WTC11 (cell line): Measurements from ENCODE around the gene FERMT3. TPM values are rescaled to one million over a fixed set of nuclear protein-coding genes. Genes with fewer than 3 reads are reported as not detected.
A peak's percentile ranks its signal among the peaks of the same experiment; 100 is the strongest.

Source experiments
- ATAC-seq: fragments of 200-7000 bp; cut with Tn5 transposase; 2 replicates; pipeline ENCODE4 v1.10.0; 2021; ENCODE audit warnings: mild to moderate bottlenecking, moderate library complexity
- CTCF ChIA-PET: fragments of 300-600 bp; sonication (Branson Sonifier 250); formaldehyde crosslinking; loops from one replicate; lab custom pipeline; 2021; ENCODE audit warnings: antibody characterized with exemption; lab: Charles Lee
- POLR2A ChIA-PET: fragments of 350-600 bp; sonication (Branson Sonifier 250); formaldehyde crosslinking; loops from one replicate; lab custom pipeline; 2021; ENCODE audit warnings: antibody characterized with exemption; lab: Charles Lee
- DNase-seq: peaks from one replicate; pipeline ENCODE4 v3.0.0; 2021; ENCODE audit warnings: low spot score
- H3K27ac Mint-ChIP-seq: 2 replicates; pipeline ENCODE4 v1.8.0; 2021; ENCODE audit warnings: mixed read lengths
- H3K27me3 Mint-ChIP-seq: 2 replicates; pipeline ENCODE4 v1.8.0; 2021; ENCODE audit warnings: low read depth, mild to moderate bottlenecking, moderate library complexity, mixed read lengths
- H3K36me3 Mint-ChIP-seq: 2 replicates; pipeline ENCODE4 v1.8.0; 2021; ENCODE audit warnings: mixed read lengths
- H3K4me1 Mint-ChIP-seq: 2 replicates; pipeline ENCODE4 v1.8.0; 2022; ENCODE audit warnings: mixed read lengths
- H3K4me3 Mint-ChIP-seq: 2 replicates; pipeline ENCODE4 v1.8.0; 2021; ENCODE audit warnings: mild to moderate bottlenecking, moderate library complexity, mixed read lengths
- H3K9me3 Mint-ChIP-seq: 2 replicates; pipeline ENCODE4 v1.8.0; 2021; ENCODE audit warnings: mixed read lengths
- ATF6 ChIP-seq: sonication (generic); formaldehyde crosslinking; IDR thresholded peaks from 2 replicates; pipeline ENCODE4 v1.8.1; 2023; ENCODE audit warnings: mild to moderate bottlenecking, missing genetic modification reagents
- E2F4 ChIP-seq: sonication (generic); formaldehyde crosslinking; IDR thresholded peaks from 2 replicates; pipeline ENCODE4 v1.8.1; 2022; ENCODE audit warnings: low read depth, mild to moderate bottlenecking, moderate library complexity, missing genetic modification reagents, borderline replicate concordance
- EMX1 ChIP-seq: fragments of 250-450 bp; sonication (Bioruptor Pico); IDR thresholded peaks from 2 replicates; pipeline ENCODE4 v1.8.0; 2021; ENCODE audit warnings: mild to moderate bottlenecking
- ETV6 ChIP-seq: sonication (generic); formaldehyde crosslinking; IDR thresholded peaks from 2 replicates; pipeline ENCODE4 v1.8.1; 2022; ENCODE audit warnings: mild to moderate bottlenecking, missing genetic modification reagents
- FOXP1 ChIP-seq: sonication (generic); formaldehyde crosslinking; IDR thresholded peaks from 2 replicates; pipeline ENCODE4 v1.8.0; 2022; ENCODE audit warnings: missing genetic modification reagents, mild to moderate bottlenecking, moderate library complexity, borderline replicate concordance
- MYBL2 ChIP-seq: sonication (generic); formaldehyde crosslinking; IDR thresholded peaks from 2 replicates; pipeline ENCODE4 v1.8.1; 2023; ENCODE audit warnings: mild to moderate bottlenecking, moderate library complexity, missing genetic modification reagents
- NFE2L1 ChIP-seq: sonication (generic); formaldehyde crosslinking; IDR thresholded peaks from 2 replicates; pipeline ENCODE4 v1.8.1; 2023; ENCODE audit warnings: missing genetic modification reagents
- NFYB ChIP-seq: sonication (generic); formaldehyde crosslinking; conservative IDR thresholded peaks from 2 replicates; pipeline ENCODE4 v1.8.0; 2022; ENCODE audit warnings: low read depth, missing genetic modification reagents
- RELA ChIP-seq: sonication (generic); formaldehyde crosslinking; IDR thresholded peaks from 2 replicates; pipeline ENCODE4 v1.8.1; 2022; ENCODE audit warnings: missing genetic modification reagents, mild to moderate bottlenecking, borderline replicate concordance
- RORB ChIP-seq: fragments of 250-450 bp; sonication (Bioruptor Pico); IDR thresholded peaks from 2 replicates; pipeline ENCODE4 v1.9.0; 2021; ENCODE audit warnings: mild to moderate bottlenecking
- TEAD1 ChIP-seq: sonication (generic); formaldehyde crosslinking; IDR thresholded peaks from 2 replicates; pipeline ENCODE4 v1.8.0; 2022; ENCODE audit warnings: mild to moderate bottlenecking, missing genetic modification reagents
- ZBTB21 ChIP-seq: sonication (generic); formaldehyde crosslinking; IDR thresholded peaks from 2 replicates; pipeline ENCODE4 v1.8.1; 2023; ENCODE audit warnings: mild to moderate bottlenecking, missing genetic modification reagents, borderline replicate concordance
- ZNF281 ChIP-seq: sonication (generic); formaldehyde crosslinking; IDR thresholded peaks from 2 replicates; pipeline ENCODE4 v1.8.0; 2023; ENCODE audit warnings: mild to moderate bottlenecking, missing genetic modification reagents
- ZNF317 ChIP-seq: sonication (generic); formaldehyde crosslinking; IDR thresholded peaks from 2 replicates; pipeline ENCODE4 v1.8.1; 2023; ENCODE audit warnings: low read depth, mild to moderate bottlenecking, moderate library complexity, missing genetic modification reagents, borderline replicate concordance
- ZNF423 ChIP-seq: fragments of 250-450 bp; sonication (Bioruptor Pico); IDR thresholded peaks from 2 replicates; pipeline ENCODE4 v2.1.2; 2022; ENCODE audit warnings: mild to moderate bottlenecking, moderate library complexity
- ZNF425 ChIP-seq: fragments of 250-450 bp; sonication (Bioruptor Pico); conservative IDR thresholded peaks from 2 replicates; pipeline ENCODE4 v1.9.0; 2021; ENCODE audit warnings: mild to moderate bottlenecking
- total RNA-seq: library from RNA; stranded (reverse); gene quantifications from 3 replicates; pipeline ENCODE4 v1.2.3, GENCODE V29; 2021
- TF ChIP-seq, protein P1 (sequence below): sonication (generic); formaldehyde crosslinking; IDR thresholded peaks from 2 replicates; pipeline ENCODE4 v1.8.0; 2022; ENCODE audit warnings: mild to moderate bottlenecking, missing genetic modification reagents

Gene FERMT3
- total RNA-seq, 1 experiment from 2014 or later, result 3.8 TPM

DNA sequence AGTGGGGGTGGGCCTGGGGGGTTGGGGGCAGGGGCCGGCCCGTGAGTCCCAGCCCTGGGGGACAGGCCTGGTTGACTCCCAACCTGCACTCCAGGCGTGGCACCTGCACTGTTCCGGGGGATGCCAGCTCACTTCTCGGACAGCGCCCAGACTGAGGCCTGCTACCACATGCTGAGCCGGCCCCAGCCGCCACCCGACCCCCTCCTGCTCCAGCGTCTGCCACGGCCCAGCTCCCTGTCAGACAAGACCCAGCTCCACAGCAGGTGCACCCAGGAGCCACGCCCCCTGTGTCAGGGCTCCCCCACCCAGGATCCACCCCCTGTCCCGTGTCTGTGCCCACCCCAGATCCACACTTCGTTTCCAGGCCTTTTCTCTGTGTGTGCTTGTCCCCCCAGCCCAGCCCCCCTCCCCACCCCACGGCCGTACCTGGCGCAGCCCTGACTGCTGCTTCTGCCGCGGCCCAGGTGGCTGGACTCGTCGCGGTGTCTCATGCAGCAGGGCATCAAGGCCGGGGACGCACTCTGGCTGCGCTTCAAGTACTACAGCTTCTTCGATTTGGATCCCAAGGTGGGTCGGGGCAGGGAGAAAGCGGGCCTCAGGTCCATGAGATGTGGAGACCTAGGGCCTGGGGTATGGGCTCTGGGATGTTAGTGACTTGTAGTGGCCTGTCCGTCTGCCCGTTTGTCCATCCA lies 4.8 kb downstream of the FERMT3 start:
- TF ChIP-seq NFYB (no peak), E2F4 (CRISPR knock-in tag) (no peak), ZBTB21 (no peak), EMX1 (CRISPR knock-in tag) (no peak), ZNF317 (CRISPR knock-in tag) (no peak), RORB (CRISPR knock-in tag) (no peak), FOXP1 (no peak), ZNF425 (CRISPR knock-in tag) (no peak)
- Mint-ChIP-seq H3K4me3 (no peak overlapping the region), H3K9me3 (no peaks in the 10 kb centered on the region), H3K4me1 (no peaks in the 10 kb centered on the region), H3K27me3 (no peaks in the 10 kb centered on the region), H3K36me3 (peaks cover 7% of the 10 kb centered on the region), H3K27ac (no peak overlapping the region)
- CTCF ChIA-PET, result interaction anchor here (1.2 to 2.0 kb wide), 4 partner anchors 15 to 93 kb away, joined by 4 to 8 read pairs (median 4); partner anchors contain the start of genes NUDT22 and TRPT1
- ATAC-seq (no peak), DNase-seq (no peak)
- POLR2A ChIA-PET, result no interaction called here

- Mint-ChIP-seq H3K36me3 (peaks cover 8% of the 10 kb centered on the region), H3K4me1 (no peaks in the 10 kb centered on the region), H3K27ac (no peak overlapping the region), H3K4me3 (no peak overlapping the region), H3K27me3 (no peaks in the 10 kb centered on the region), H3K9me3 (no peaks in the 10 kb centered on the region)
- CTCF ChIA-PET, result interaction anchor here (0.6 to 3.7 kb wide), 10 partner anchors 10 to 216 kb away, joined by 3 to 21 read pairs (median 4); partner anchors contain the start of genes FERMT3, NUDT22, STIP1 and TRPT1
- POLR2A ChIA-PET, result interaction anchor here (0.6 to 1.1 kb wide), 2 partner anchors 35 to 1281 kb away, joined by 4 to 5 read pairs; no protein-coding TSS in a partner anchor
- TF ChIP-seq ATF6 (no peak), ZNF281 (CRISPR knock-in tag) (no peak), ETV6 (no peak), TEAD1 (CRISPR knock-in tag) (no peak), ZNF423 (CRISPR knock-in tag) (no peak), MYBL2 (CRISPR knock-in tag) (no peak), NFE2L1 (CRISPR knock-in tag) (no peak), RELA (no peak)
- TF ChIP-seq, protein P1, sequence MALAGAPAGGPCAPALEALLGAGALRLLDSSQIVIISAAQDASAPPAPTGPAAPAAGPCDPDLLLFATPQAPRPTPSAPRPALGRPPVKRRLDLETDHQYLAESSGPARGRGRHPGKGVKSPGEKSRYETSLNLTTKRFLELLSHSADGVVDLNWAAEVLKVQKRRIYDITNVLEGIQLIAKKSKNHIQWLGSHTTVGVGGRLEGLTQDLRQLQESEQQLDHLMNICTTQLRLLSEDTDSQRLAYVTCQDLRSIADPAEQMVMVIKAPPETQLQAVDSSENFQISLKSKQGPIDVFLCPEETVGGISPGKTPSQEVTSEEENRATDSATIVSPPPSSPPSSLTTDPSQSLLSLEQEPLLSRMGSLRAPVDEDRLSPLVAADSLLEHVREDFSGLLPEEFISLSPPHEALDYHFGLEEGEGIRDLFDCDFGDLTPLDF, result no peak
- ATAC-seq (peak; percentile 29; the same call in 1 of the 2 replicates), DNase-seq (no peak)
These were observed 10.4 kb downstream of the FERMT3 start for GRCh38 chr11:64216879-64217278.
